Stimulated activated CD8-positive, alpha-beta memory T cell treated with anti-CD3 and anti-CD28 coated beads, Interleukin-4, amount 100 ng/mL, for 24 hours (primary cell): Measurements from ENCODE around the gene GRIK4.
"Not testable (repeated sequence)": the region's sequence is repeated elsewhere in the genome, so short reads cannot be mapped to it uniquely, and the experiment has no call there.

Source experiments
- DNase-seq: peaks from one replicate; pipeline ENCODE4 v3.0.0-alpha.2; 2020; ENCODE audit warnings: low read depth

GRIK4 gene

GRCh38 chr11:120577041-120577440, 65.5 kb downstream of the GRIK4 start:
- DNase-seq, result no peak

- no peak for DNase-seq
Measured at GRCh38 chr11:120577624-120578363, 66.2 kb downstream of the GRIK4 start.

- DNase-seq, result no peak
Measured at GRCh38 chr11:120578596-120579154, 67.1 kb downstream of the GRIK4 start.

- peak; percentile 1 for DNase-seq
Measured at GRCh38 chr11:120579611-120580031, 68.1 kb downstream of the GRIK4 start.

GRCh38 chr11:120581313-120581712, 69.8 kb downstream of the GRIK4 start:
- no peak for DNase-seq

GRCh38 chr11:120582535-120582934, 71.0 kb downstream of the GRIK4 start:
- not testable (repeated sequence) for DNase-seq

- DNase-seq, result no peak
Measured at GRCh38 chr11:120586072-120586471, 74.5 kb downstream of the GRIK4 start.

GRCh38 chr11:120586728-120587127, 75.2 kb downstream of the GRIK4 start:
- DNase-seq, result no peak

GRCh38 chr11:120587299-120587698, 75.8 kb downstream of the GRIK4 start:
- DNase-seq, result no peak

- no peak for DNase-seq
Measured at GRCh38 chr11:120589376-120589775, 77.8 kb downstream of the GRIK4 start.

- DNase-seq, result no peak
Measured at GRCh38 chr11:120590472-120590871, 78.9 kb downstream of the GRIK4 start.

- no peak for DNase-seq
Measured at GRCh38 chr11:120594746-120595145, 83.2 kb downstream of the GRIK4 start.

- DNase-seq, result no peak
Measured at GRCh38 chr11:120595557-120595956, 84.0 kb downstream of the GRIK4 start.

- no peak for DNase-seq
Measured at GRCh38 chr11:120597250-120598215, 86.0 kb downstream of the GRIK4 start.

GRCh38 chr11:120598517-120599257, 87.1 kb downstream of the GRIK4 start:
- DNase-seq, result no peak

GRCh38 chr11:120599816-120600420, 88.4 kb downstream of the GRIK4 start:
- DNase-seq, result no peak

- no peak for DNase-seq
Measured at GRCh38 chr11:120601536-120601935, 90.0 kb downstream of the GRIK4 start.

- DNase-seq, result no peak
Measured at GRCh38 chr11:120603071-120603470, 91.5 kb downstream of the GRIK4 start.

- DNase-seq, result no peak
Measured at GRCh38 chr11:120605469-120605868, 93.9 kb downstream of the GRIK4 start.

- DNase-seq, result no peak
Measured at GRCh38 chr11:120606211-120607010, 94.9 kb downstream of the GRIK4 start.

- DNase-seq, result no peak
Measured at GRCh38 chr11:120608061-120608460, 96.5 kb downstream of the GRIK4 start.
